GM12874 (cell line): ENCODE results near the gene ITPKB.

Experiments
- TF ChIP-seq, protein P1 (sequence below): IDR thresholded peaks from 2 replicates; pipeline ENCODE4 v1.5.1; 2011; ENCODE audit warnings: low read depth, mild to moderate bottlenecking, control low read depth, low read length, moderate library complexity; ENCODE audit not compliant: insufficient read depth

The ITPKB gene

DNA sequence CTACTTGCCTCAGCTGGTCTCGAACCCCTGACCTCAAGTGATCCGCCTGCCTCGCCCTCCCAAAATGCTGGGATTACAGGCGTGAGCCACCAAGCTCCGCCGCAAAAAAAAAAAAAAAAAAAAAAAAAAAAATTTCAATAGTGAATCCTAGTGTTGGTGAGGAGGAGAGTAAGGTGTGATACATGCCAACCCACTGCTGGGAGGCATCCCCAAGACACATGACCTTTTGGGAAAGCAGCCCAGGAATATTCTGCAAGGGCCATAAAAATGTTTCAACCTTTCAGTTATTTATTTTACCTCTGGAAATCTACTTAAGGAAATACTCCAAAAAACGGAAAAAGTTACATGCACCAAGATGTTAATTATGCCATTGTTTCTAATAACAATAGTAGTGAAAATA, 69.0 kb downstream of the ITPKB start:
- TF ChIP-seq, protein P1, sequence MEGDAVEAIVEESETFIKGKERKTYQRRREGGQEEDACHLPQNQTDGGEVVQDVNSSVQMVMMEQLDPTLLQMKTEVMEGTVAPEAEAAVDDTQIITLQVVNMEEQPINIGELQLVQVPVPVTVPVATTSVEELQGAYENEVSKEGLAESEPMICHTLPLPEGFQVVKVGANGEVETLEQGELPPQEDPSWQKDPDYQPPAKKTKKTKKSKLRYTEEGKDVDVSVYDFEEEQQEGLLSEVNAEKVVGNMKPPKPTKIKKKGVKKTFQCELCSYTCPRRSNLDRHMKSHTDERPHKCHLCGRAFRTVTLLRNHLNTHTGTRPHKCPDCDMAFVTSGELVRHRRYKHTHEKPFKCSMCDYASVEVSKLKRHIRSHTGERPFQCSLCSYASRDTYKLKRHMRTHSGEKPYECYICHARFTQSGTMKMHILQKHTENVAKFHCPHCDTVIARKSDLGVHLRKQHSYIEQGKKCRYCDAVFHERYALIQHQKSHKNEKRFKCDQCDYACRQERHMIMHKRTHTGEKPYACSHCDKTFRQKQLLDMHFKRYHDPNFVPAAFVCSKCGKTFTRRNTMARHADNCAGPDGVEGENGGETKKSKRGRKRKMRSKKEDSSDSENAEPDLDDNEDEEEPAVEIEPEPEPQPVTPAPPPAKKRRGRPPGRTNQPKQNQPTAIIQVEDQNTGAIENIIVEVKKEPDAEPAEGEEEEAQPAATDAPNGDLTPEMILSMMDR: no peak

DNA sequence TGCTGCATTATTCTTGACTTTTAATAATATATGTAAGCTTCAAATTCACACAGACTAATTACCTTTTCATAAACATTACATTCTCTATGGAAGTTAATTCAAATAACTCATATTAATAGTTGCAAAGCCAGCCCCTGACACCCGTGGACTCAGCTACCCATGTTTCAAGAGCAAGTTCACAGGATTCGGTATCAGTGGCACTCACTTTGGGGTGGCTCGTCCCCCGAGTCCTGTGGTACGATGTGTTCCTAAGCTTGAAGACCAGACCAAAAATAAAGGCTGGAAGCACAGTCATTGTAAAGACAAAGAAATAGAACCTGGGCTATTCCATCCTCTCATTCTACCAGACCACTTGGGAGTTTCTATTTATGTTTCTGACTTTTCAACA, 70.9 kb downstream of the ITPKB start:
- TF ChIP-seq, protein P1: no peak

DNA sequence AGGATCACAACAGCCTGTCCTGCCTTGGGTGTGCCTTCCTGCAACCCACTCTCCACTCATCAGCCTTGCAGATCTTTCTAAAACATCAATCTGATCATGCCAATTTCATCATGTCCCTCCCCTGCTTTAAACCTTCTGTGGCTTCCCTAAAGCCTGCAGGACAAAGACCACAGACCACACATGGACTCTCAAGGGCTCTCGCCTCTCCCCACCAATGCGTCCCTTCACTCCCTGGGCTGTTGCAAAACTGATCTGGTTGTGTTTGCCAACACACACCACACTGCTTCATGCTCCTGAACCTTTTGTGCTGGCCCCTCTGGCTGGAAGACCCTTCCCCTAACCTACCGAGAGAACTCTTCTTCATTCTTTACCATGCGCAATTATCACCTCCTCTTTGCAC, 72.4 kb downstream of the ITPKB start:
- TF ChIP-seq, protein P1: no peak

DNA sequence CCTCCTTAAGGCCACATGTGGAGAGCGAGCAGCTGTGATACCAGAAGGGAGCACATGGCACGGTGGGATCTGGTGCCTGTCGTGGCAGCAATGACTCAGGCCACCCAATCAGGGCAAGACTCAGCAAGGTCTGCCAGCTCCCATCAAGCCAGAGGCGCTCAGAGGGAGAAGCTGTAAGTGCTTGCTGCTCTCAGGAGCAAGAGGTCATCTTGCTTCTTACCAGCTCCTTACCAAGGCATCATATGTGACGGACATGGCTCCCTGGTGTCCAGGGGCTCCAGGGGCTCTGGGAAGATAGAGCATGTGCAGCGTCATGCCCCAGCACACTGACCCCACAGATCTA, 72.9 kb downstream of the ITPKB start:
- TF ChIP-seq, protein P1: no peak

DNA sequence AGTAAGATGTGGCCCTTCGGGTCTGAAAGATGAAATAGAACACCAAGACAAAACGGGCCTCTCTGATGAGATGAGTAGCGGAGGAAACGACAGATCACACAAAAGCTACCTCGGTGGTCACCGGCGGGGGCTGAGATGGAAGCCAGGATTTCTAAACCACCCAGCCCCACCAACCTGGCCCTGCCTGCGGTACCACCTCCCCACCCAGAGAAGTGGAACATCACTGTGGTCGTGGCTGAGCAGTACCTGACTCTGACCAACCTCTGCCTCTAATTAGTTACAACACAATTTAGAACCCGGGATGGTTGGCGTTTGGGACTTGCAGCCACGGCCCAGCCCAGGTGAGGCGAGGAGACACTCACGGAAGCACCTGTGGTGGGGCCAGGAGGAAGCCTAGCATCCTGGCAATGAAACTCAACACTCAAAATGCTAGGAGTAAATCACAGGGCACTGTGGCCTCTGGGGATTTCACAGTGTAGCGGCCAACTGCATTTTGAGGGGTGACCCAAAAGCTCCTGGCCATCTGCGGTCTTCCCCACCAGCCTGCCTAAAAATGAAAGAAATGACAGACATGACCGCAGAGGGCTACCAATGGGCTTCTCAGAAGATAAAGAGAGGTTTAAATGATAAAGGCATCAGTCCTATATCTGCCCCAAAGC, 73.4 kb downstream of the ITPKB start:
- TF ChIP-seq, protein P1: no peak

DNA sequence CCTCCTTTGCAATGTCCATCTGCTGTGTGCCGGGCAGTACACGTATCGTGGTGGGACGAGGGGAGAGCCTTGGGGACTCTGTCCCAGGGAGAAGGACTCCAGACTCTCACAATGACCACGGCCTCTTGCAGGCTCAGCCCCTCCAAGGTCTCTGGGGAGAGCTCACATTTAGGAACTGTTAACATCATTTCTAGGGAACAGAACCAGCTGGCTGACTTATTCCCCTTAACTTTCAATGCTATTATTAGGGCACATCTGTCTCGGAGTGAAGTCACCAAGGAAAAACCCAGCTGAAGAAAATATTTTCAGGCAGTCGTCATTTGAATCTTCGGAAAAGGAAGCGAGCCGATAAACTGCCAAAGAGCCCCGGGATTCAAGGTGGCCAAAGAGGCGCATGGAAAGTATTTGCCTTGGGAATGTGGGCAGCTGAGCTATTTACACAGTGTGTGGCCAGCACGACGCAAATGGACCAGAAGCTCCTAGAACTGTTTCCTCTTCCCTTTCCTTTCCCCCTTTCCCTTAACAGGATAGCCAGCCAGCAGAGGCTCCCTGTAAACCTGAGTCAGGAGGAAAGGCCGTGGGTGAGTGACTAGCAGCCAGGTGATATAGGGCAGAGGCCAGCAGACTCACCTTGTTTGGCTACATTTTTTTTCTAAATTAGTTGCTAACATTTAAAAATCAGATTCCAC, 74.5 kb downstream of the ITPKB start:
- TF ChIP-seq, protein P1: no peak

DNA sequence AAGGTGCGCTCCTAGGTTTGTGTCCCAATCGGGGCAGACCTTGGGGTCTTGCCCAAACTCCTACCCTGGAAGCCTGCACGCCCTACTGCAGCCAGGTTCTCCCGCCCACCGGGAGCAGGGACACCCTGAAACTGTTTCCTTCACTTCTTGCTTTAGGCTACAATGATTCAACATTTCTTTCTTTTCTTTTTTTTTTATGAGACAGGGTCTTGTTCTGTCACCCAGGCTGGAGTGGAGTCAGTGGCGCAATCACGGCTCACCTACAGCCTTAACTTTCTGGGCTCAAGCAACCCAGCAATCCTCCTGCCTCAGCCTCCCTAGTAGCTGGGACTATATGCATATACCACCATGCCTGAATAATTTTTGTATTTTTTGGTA, 75.8 kb downstream of the ITPKB start:
- TF ChIP-seq, protein P1: no peak
